T follicular helper cell (primary cell): Measurements from ENCODE around the gene CEP95.

ENCODE experiments used
- DNase-seq: peaks from one replicate; pipeline ENCODE4 v3.0.0-alpha.2; 2020; ENCODE audit warnings: low read depth

The CEP95 gene

GRCh38 chr17:64496786-64497564, 9.8 kb upstream of the CEP95 start, which contains the start of gene POLG2:
Gene POLG2, minus strand, starts transcription at chr17:64497054. Its CDS starts 86 bp downstream, at chr17:64496968.
- DNase-seq = peak; percentile 93

GRCh38 chr17:64497565-64498035, 9.2 kb upstream of the CEP95 start:
- no peak for DNase-seq

DNA sequence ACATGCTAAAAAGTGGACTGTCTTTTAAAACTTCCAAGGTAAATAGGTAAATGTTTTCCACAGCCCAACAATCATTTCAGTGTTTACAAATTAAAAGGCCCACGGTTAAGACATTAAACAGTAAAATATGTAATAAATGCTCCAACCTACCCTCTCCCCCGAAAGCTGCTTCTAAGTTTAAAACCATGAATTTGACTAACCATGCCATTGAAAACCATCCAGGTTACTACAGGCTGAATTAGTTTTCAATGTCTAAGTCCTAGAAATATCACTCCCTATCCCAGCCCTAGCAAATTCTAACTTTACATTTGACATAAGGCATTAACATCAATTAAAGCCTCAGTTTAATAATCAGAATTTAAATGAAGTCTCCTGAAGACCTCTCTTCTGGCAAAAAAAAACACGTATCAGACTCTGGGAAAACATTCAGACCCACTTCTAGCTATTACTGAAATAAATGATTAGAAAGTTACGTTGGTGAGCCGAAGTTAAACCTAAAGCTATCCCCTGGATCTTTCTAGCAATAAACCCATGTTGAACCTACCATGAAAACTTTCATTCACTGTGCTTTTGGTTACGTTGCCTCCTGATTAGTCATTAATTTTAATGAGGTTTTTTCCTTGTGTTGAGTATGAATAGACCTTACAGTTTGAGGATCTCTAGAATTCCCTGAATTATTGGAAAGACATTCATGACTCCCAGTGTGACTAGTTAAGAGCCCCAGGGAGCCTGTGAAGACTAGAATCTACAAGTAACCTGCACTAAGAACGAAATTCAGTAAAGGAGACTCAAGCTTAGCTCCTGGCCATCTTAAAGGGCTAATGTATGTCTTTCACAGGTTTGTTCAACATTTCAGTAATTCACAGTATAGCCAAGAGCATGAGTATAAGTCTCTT, 8.2 kb upstream of the CEP95 start:
- no peak for DNase-seq

- DNase-seq = no peak
Observed at GRCh38 chr17:64499805-64500486, 6.8 kb upstream of the CEP95 start.

GRCh38 chr17:64500487-64500859, 6.3 kb upstream of the CEP95 start:
- no peak for DNase-seq

DNA sequence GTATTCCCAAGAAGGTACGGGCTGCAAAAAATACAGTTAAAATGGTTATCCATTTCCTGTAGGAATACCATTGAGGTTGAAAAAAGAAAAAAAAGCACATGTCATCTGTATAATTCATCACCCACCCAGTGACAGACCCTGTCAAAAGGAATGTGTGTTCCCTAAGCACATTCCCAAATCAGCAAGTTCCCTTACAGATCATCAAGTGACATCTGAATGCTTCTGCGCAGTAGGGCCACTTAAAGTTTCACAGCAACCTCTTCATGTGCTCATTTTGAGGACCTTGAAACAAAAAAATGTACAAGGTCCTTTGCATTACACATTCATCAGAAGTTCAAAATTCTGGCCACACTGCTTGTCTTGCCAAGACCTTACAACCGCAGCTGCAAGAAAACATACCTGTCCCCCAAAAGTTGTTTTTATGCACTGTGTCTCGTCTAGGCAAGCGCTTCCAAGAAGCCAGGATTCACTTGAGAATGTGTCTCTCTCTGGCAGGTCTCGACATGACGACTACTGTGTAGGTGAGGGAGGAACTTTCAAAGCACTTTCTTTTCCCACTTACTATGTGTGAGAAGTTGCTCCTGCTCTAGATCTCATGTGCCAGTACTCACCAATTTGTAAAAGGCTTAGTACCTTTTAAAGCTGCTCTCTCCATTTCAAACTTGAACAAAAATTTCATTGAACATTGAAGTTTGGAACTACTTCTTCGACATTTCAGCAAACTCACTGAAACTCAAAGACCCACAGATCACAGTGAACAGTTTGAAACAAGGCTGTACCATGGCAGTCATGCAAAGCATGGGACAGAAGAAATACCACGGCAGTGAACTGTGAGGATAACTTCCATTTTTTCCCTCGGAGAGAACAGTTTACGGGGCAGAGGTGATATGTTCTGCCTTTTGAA, 5.7 kb upstream of the CEP95 start:
- DNase-seq = peak; percentile 9

GRCh38 chr17:64502021-64502420, 4.8 kb upstream of the CEP95 start:
- DNase-seq = no peak

GRCh38 chr17:64502809-64503208, 4.0 kb upstream of the CEP95 start:
- no peak for DNase-seq

GRCh38 chr17:64503341-64503740, 3.4 kb upstream of the CEP95 start:
- no peak for DNase-seq

DNA sequence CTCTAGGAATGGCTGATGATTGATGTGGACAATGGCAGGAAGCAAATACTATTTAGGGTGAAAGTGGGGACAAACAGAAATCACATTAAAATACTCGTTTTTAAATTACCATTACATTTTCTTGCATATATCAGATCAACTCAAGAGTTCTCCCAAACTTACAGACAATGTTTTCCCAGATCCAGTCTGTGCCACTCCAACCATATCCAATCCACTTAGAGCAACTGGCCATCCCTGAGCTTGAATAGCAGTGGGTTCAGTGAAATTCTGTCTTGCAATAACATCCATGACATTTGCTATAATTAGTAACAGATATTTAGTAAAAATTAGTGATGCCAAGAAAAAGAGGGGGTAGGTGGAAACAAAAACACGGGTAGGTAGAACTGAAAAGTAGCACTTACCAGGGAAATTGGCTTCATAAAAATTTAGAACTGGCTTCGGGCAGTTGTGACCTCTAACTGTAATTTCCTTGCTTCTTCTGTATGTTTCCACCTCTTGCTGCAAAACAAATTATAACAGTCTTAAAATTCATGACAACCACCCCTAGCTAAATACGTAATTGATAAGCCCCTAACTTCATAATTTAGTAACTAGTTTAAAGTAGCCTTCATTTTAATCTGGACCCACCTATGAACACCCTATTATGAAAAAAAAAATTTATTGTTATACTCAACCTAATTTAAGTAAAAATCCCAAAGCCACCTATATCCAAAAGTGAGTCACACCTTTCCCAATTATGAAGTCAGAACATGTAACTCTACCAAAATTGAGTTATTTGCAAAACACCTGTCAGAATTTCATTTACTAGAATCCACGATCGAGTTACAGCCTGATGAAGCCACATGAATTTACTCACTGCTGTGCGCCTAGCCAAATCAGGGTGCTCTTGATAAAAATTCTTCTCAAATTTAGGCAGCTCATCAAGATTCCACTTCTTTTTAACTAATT, 2.7 kb upstream of the CEP95 start:
- no peak for DNase-seq

GRCh38 chr17:64504769-64505339, 1.9 kb upstream of the CEP95 start:
- no peak for DNase-seq

DNA sequence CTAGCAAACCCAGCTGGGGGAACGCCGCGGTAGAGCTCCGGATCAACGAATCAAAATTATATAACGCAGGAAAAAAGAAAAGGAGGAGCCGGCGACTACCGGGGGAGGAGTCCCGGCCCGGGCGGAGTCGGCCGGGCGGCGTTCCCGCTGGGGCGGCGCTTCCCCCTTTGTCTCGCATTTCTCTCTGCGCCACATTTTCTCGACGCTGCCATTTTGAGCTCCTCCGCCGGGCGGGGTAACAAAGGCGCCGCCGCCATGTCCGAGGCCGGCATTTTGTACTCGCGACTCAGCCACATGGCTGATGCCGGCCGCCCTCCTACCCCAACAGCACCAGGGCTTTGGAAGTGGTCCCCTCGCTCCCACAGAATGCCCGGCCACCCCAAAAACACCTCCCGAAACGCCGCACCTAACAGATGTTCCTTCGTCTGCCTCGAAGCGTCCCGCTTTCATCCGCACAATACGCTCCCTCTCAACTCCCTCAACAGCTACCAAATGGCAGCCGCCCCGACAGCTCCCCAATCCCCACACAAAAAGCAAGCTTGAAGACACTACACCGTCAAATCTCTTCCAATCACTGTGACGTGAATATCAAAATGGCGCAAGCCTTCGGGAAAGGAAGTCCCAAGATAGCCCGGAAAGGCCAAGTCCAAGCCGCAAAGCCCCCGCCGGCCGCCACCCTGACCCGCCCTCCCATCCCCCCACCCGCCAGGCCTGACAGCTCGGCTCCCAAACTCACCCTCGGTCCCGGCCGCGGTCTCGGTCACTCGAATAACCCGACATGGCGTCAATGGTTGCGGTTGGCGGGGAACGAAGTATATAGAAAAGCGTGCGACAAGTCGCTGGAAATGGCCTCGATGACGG, 1.2 kb upstream of the CEP95 start:
- DNase-seq = peak; percentile 73

- peak; percentile 94 for DNase-seq
Observed at GRCh38 chr17:64506201-64506575, 589 bp upstream of the CEP95 start, which contains the start of gene DDX5. Gene DDX5, minus strand, starts transcription at chr17:64506289. Its CDS starts 170 bp downstream, at chr17:64506119.

DNA sequence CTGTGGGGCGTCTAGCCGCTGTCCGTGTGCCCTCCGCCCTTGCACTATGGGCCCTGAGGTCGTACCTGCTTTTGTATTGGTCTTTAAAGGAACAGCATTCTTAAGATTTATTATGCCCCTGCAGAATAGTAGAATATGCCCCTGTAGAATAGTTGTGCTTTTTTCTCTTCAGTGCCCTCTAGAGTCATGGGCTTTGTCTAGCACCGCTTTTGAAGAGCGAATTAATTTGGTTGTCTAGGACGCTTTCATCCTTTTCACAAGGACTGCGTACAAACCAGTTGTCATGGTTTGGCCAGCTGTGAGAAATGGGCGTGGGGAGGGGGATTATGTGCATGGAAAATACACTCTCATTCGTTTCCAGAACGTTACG, 621 bp downstream of the CEP95 start:
- peak; percentile 13 for DNase-seq

- no peak for DNase-seq
Observed at GRCh38 chr17:64508683-64509082, 1.9 kb downstream of the CEP95 start.

DNA sequence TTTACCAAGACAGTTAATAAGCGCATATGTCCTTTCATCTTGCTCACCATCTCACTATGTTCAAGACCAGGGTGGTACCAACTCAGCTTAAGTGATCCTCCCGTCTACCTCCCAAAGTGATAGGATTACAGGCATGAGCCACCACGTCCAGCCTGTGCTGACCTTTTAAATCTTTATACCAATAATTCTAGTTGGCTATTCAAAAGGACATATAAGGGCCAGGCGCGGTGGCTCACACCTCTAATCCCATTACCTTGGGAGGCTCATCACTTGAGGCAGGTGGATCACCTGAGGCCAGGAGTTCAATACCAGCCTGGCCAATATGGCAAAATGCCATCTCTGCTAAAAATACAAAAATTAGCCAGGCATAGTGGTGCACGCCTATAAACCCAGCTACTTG, 2.4 kb downstream of the CEP95 start:
- no peak for DNase-seq

- no peak for DNase-seq
Observed at GRCh38 chr17:64515419-64515818, 8.6 kb downstream of the CEP95 start.

DNA sequence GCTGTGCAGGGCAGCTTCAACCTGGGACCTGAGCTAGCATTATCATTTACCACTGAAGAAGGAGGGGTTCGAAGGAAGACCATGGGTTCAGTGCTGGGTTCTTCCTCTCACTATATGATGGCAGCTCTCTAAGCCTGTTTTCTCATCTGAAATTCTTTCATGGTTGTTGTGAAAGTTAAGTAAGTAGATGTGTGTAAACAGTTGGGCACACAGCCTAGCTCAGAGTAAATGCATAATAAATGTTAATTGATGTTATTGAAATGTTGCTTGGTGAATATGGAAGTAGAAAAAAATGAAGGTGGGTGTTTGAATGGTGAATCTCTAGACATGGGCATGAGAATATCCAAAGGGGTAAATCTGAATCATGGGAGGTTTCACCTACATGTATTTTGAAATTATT, 9.1 kb downstream of the CEP95 start:
- DNase-seq = no peak

DNA sequence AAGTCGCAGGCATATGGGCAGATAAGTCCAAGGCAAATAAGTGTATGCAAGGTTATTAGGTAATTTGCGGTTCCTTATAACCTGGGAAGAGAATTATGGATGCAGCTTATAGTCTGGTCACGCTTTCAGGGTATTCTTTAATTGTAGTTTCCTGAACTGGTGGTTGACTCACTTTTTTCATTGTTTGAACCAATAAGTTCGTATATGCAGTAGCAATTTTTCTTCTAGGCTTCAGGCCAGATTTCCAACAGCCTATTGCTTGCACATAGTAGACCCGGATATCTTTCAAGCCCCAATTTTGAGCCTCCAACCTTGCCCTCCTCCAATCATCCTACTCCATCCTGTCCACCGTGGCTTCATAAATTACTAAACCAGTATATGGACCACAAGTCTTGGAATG, 12.8 kb downstream of the CEP95 start:
- no peak for DNase-seq
